GM12878 (cell line): ENCODE data around the gene CCT4. TPM values are rescaled to one million over a fixed set of nuclear protein-coding genes. Genes with fewer than 3 reads are reported as not detected.
"Not testable (repeated sequence)": the region's sequence is repeated elsewhere in the genome, so short reads cannot be mapped to it uniquely, and the experiment has no call there.

Source experiments
- ATAC-seq: fragments of 200-7000 bp; cut with Tn5 transposase; 3 replicates; pipeline ENCODE4 v1.9.1; 2020; ENCODE audit warnings: mild to moderate bottlenecking, moderate library complexity
- BruUV-seq: library from RNA; stranded (reverse); fragments of 400-500 nt; replicated peaks from 2 replicates; lab custom pipeline; 2021; lab: Mats Ljungman, UMichigan
- CTCF ChIA-PET: fragments of 300-600 bp; sonication (Branson Sonifier 250); formaldehyde crosslinking; extraction: SDS; loops from one replicate; lab custom pipeline; 2021; ENCODE audit warnings: inconsistent platforms; lab: Yijun Ruan, JAX
- POLR2A ChIA-PET: fragments of 350-600 bp; formaldehyde crosslinking; extraction: SDS; loops from one replicate; lab custom pipeline; 2021; ENCODE audit warnings: inconsistent platforms; lab: Charles Lee
- RAD21 ChIA-PET: fragments of 300-600 bp; sonication (Branson Sonifier 250); formaldehyde crosslinking; loops from one replicate; lab custom pipeline; 2023; ENCODE audit warnings: antibody characterized with exemption; ENCODE audit not compliant: unreplicated experiment; lab: Charles Lee
- SMC1A ChIA-PET: fragments of 300-600 bp; sonication (Branson Sonifier 250); formaldehyde crosslinking; loops from one replicate; lab custom pipeline; 2023; ENCODE audit not compliant: unreplicated experiment, uncharacterized antibody; lab: Charles Lee
- DNase-seq: peaks from one replicate; pipeline ENCODE4 v3.0.0-alpha.2; 2011; ENCODE audit warnings: low read depth, low spot score
- FAIRE-seq: peaks from 3 replicates; lab custom pipeline; 2011; peaks lifted over from hg19 to GRCh38; lab: Jason Lieb, UNC
- H2AFZ ChIP-seq: 2 replicates; pipeline ENCODE4 v1.6.0; 2011; ENCODE audit warnings: low read depth, low read length, control low read depth; ENCODE audit not compliant: control insufficient read depth
- H3K27ac ChIP-seq: 2 replicates; pipeline ENCODE4 v1.5.1; 2011; ENCODE audit warnings: control low read depth; ENCODE audit not compliant: control insufficient read depth, insufficient read depth
- H3K27me3 ChIP-seq, 2 experiments: replicated peaks in 1 of 2; 2 replicates each; pipeline versions ENCODE4 v1.6.0 to v1.6.1; 2011; ENCODE audit warnings: low read length in 1 of 2; ENCODE audit not compliant: control insufficient read depth in 2 of 2, insufficient read depth in 2 of 2
- H3K36me3 ChIP-seq, 2 experiments: 2 replicates each; pipeline ENCODE4 v1.5.1; 2011; ENCODE audit warnings: low read length in 1 of 2; ENCODE audit not compliant: control insufficient read depth in 2 of 2, insufficient read depth in 2 of 2
- H3K4me1 ChIP-seq: 2 replicates; pipeline ENCODE4 v1.6.1; 2011; ENCODE audit warnings: mild to moderate bottlenecking, low read length, moderate library complexity, mixed read lengths; ENCODE audit not compliant: control insufficient read depth, insufficient read depth
- H3K4me2 ChIP-seq: 2 replicates; pipeline ENCODE4 v1.6.0; 2011; ENCODE audit warnings: control low read depth; ENCODE audit not compliant: control insufficient read depth, insufficient read depth
- H3K4me3 ChIP-seq: fragments of 200-600 bp; sonication (generic); 2 replicates; pipeline ENCODE4 v1.5.1; 2016
- H3K79me2 ChIP-seq: 2 replicates; pipeline ENCODE4 v1.6.0; 2011; ENCODE audit warnings: low read length; ENCODE audit not compliant: control insufficient read depth, insufficient read depth
- H3K9ac ChIP-seq: 2 replicates; pipeline ENCODE4 v1.8.0; 2011; ENCODE audit warnings: low read length, control low read depth, mixed read lengths; ENCODE audit not compliant: control insufficient read depth, insufficient read depth
- H3K9me3 ChIP-seq: replicated peaks from 3 replicates; pipeline ENCODE4 v1.5.1; 2011; ENCODE audit warnings: mild to moderate bottlenecking, low read length; ENCODE audit not compliant: control insufficient read depth, insufficient read depth
- H4K20me1 ChIP-seq: 2 replicates; pipeline ENCODE4 v1.6.0; 2011; ENCODE audit not compliant: control insufficient read depth, insufficient read depth
- CTCF ChIP-seq, 3 experiments: IDR thresholded peaks in 2 of 3; conservative IDR thresholded peaks in 1 of 3; 2 replicates each; pipeline ENCODE4 v1.5.1; 2011; ENCODE audit warnings: low read depth in 3 of 3, low read length in 3 of 3, mild to moderate bottlenecking in 3 of 3, control low read depth in 2 of 3, moderate library complexity in 2 of 3, inconsistent platforms in 1 of 3, mixed read lengths in 1 of 3; ENCODE audit not compliant: control insufficient read depth in 2 of 3, insufficient read depth in 1 of 3; ENCODE audit errors: extremely low read depth in 1 of 3
- FOXK2 ChIP-seq: fragments of 450-650 bp; IDR thresholded peaks from 2 replicates; pipeline ENCODE4 v1.6.1; 2017; ENCODE audit warnings: mild to moderate bottlenecking, moderate library complexity
- FOXM1 ChIP-seq: IDR thresholded peaks from 2 replicates; pipeline ENCODE4 v1.6.1; 2012; ENCODE audit warnings: low read depth, mild to moderate bottlenecking, inconsistent platforms, low read length, moderate library complexity
- HDAC2 ChIP-seq: fragments of 200-600 bp; sonication (generic); IDR thresholded peaks from 2 replicates; pipeline ENCODE4 v1.6.1; 2017
- JUNB ChIP-seq: IDR thresholded peaks from 2 replicates; pipeline ENCODE4 v1.6.1; 2016; ENCODE audit warnings: antibody characterized with exemption, mild to moderate bottlenecking
- LARP7 ChIP-seq: fragments of 450-650 bp; IDR thresholded peaks from 2 replicates; pipeline ENCODE4 v1.6.1; 2017; ENCODE audit warnings: mild to moderate bottlenecking
- POLR2AphosphoS2 ChIP-seq: IDR thresholded peaks from 2 replicates; pipeline ENCODE4 v1.6.1; 2011; ENCODE audit warnings: low read depth, mild to moderate bottlenecking, low read length, improper control_type of control experiment, moderate library complexity
- RAD21 ChIP-seq: IDR thresholded peaks from 2 replicates; pipeline ENCODE4 v1.6.1; 2011; ENCODE audit warnings: mild to moderate bottlenecking, low read depth, low read length, moderate library complexity; ENCODE audit not compliant: insufficient read depth
- STAT1 ChIP-seq: fragments of 450-650 bp; conservative IDR thresholded peaks from 2 replicates; pipeline ENCODE4 v1.6.1; 2014; ENCODE audit warnings: antibody characterized with exemption, mild to moderate bottlenecking
- WGBS: methylation state at CpG from one replicate; pipeline ENCODE4 v1.1.6; 2016; ENCODE audit warnings: low lambda C conversion rate; ENCODE audit not compliant: insufficient replicate concordance, insufficient coverage; ENCODE audit errors: missing lambda C conversion rate; 5-methylcytosine and 5-hydroxymethylcytosine counted together
- in situ Hi-C: fragments of 300-500 bp; cut with MboI; formaldehyde crosslinking; loops from 9 replicates; pipeline ENCODE4 v1.14.3; 2018; ENCODE audit warnings: mixed read lengths
- intact Hi-C: fragments of 100-400 bp; cut with micrococcal nuclease; formaldehyde crosslinking; loops from one replicate; pipeline ENCODE4 v1.14.2; 2022; ENCODE audit not compliant: unreplicated experiment
- polyA plus RNA-seq, 11 experiments: library from polyadenylated mRNA; depleted of rRNA in 4 of 11; unstranded in 6 of 11; stranded (reverse) in 5 of 11; fragments of >200 nt; fragmentation: Nextera tagmentation in 4 of 11; fragmentation: Illumina TruSeq in 1 of 11; extraction: Ambion mirVana in 4 of 11; extraction: Trizol in 1 of 11; gene quantifications; 1 replicate in 1 of 11; 2 replicates in 10 of 11; pipeline versions ENCODE4 v1.2.1 to v1.2.3, GENCODE V29; 2011 to 2016; ENCODE audit warnings: inconsistent platforms in 2 of 11, missing spikeins in 2 of 11, low read depth in 1 of 11
- total RNA-seq, 4 experiments: library from RNA; depleted of rRNA in 3 of 4; stranded (reverse); fragments of >200 nt in 3 of 4; fragmentation: Illumina TruSeq in 1 of 4; extraction: Trizol in 1 of 4; gene quantifications; 2 replicates each; pipeline versions ENCODE4 v1.2.1 to v1.2.3, GENCODE V29; 2013 to 2021

The CCT4 gene
- total and polyA plus RNA-seq, 10 of the 15 experiments (the other 5 are each of a cell fraction or from before 2014, with no cell fraction given): 76.6 to 320 (median 211) TPM

- in situ Hi-C loops: loop anchor here (5.0 kb wide), 2 partner anchors 498 to 858 kb away; no protein-coding TSS in a partner anchor
- H3K4me1 ChIP-seq, H3K36me3 ChIP-seq, ATAC-seq, RAD21 ChIA-PET, H3K27me3 ChIP-seq, H3K79me2 ChIP-seq, H3K4me2 ChIP-seq, FAIRE-seq, H3K9ac ChIP-seq, H3K4me3 ChIP-seq, H3K27ac ChIP-seq, DNase-seq, BruUV-seq, H2AFZ ChIP-seq, POLR2A ChIA-PET, H4K20me1 ChIP-seq, H3K9me3 ChIP-seq: not testable (repeated sequence)
- intact Hi-C loops: loop anchor here (5.0 to 10.0 kb wide), 4 partner anchors 78 to 863 kb away; no protein-coding TSS in a partner anchor
- ChIA-PET CTCF (interaction anchor here (0.7 to 1.4 kb wide), 2 partner anchors 9 to 1032 kb away, joined by 3 read pairs; no protein-coding TSS in a partner anchor), SMC1A (interaction anchor here (0.7 to 3.2 kb wide), 3 partner anchors 9 to 496 kb away, joined by 3 to 10 read pairs (median 3); no protein-coding TSS in a partner anchor)
- WGBS: 96% methylated on average over 4 of the region's 4 CpGs
Measured at GRCh38 chr2:61914794-61915193, 26.3 kb upstream of the CCT4 start.

GRCh38 chr2:61911510-61911909 is 23.1 kb upstream of the CCT4 start:
- ChIA-PET SMC1A (interaction anchor here (0.9 to 3.2 kb wide), 2 partner anchors 66 to 500 kb away, joined by 3 to 10 read pairs; no protein-coding TSS in a partner anchor), CTCF (interaction anchor here (1.0 to 1.4 kb wide), 3 partner anchors 21 to 498 kb away, joined by 3 read pairs; no protein-coding TSS in a partner anchor), POLR2A (no interaction called here), RAD21 (interaction anchor here (1.3 kb wide), 1 partner anchor 82 kb away, joined by 4 read pairs; no protein-coding TSS in a partner anchor)
- in situ Hi-C loops (no loop called here), intact Hi-C loops (loop anchor here (10.0 kb wide), 1 partner anchor 393 kb away; no protein-coding TSS in a partner anchor)
- H3K27ac ChIP-seq: no peak overlapping the region
- FAIRE-seq: no peak
- peaks cover 8% of the 10 kb centered on the region for H3K79me2 ChIP-seq
- H3K36me3 ChIP-seq: no peaks in the 10 kb centered on the region
- DNase-seq: no peak
- H3K4me2 ChIP-seq: no peak overlapping the region
- no TSS peak for BruUV-seq
- no peaks in the 10 kb centered on the region for H4K20me1 ChIP-seq
- no peaks in the 10 kb centered on the region for H3K27me3 ChIP-seq
- no peaks in the 10 kb centered on the region for H3K9me3 ChIP-seq
- H3K4me3 ChIP-seq: no peak overlapping the region
- no peaks in the 10 kb centered on the region for H3K4me1 ChIP-seq
- 99% methylated on average over 4 of the region's 4 CpGs for WGBS
- no peak for TF ChIP-seq FOXM1
- TF ChIP-seq CTCF (IDR thresholded peaks at IDR 0.05 in 2 of 3, conservative IDR thresholded peaks at IDR 0.05 in 1 of 3; ENCODE audit: control insufficient read depth in 2 of 3, extremely low read depth in 1 of 3, insufficient read depth in 1 of 3, low read depth in 3 of 3, low read length in 3 of 3): peak; percentile 37 to 43 (median 42); a peak in 4 of 6 replicates
- no peak for TF ChIP-seq STAT1
- no peak for TF ChIP-seq POLR2AphosphoS2
- TF ChIP-seq RAD21: peak; percentile 43
- TF ChIP-seq JUNB: no peak
- TF ChIP-seq LARP7: no peak
- TF ChIP-seq FOXK2: no peak
- TF ChIP-seq HDAC2: no peak
- no peak overlapping the region for H2AFZ ChIP-seq
- no peak overlapping the region for H3K9ac ChIP-seq
- peak; percentile 73 for ATAC-seq
